ENCODE data around the gene ALDH4A1.

The ALDH4A1 gene

DNA sequence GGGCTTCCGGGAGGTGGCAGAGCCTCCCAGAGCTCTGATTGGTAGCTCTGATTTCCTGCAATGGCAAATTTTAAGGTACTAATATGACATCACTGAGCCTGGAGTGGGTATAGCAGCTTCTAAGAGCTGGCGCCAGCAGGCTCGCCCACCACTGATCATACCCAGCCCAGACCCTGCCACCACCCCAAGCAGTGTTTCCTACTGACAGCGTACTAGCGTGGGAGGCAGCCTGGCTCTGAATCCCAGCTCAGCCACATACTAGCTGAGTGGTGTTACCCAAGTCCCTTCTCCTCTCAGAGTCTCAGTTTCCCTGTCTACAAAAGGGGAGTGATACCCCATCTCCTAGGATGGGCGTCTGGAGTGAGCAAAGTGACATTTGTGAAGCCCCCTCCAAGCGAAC is 13.0 kb upstream of the ALDH4A1 start:
- H4K20me1 ChIP-seq (ENCODE audit: insufficient read depth, low read length) = no peaks in the 10 kb centered on the region
- no peak for DNase-seq
- no peaks in the 10 kb centered on the region for H3K9me3 ChIP-seq (ENCODE audit: insufficient read depth, low read length, severe bottlenecking)
- peaks cover 5% of the 10 kb centered on the region; the same call in 1 of the 2 replicates for H3K36me3 ChIP-seq (ENCODE audit: insufficient read depth, low read length)
- TF ChIP-seq, protein P1, sequence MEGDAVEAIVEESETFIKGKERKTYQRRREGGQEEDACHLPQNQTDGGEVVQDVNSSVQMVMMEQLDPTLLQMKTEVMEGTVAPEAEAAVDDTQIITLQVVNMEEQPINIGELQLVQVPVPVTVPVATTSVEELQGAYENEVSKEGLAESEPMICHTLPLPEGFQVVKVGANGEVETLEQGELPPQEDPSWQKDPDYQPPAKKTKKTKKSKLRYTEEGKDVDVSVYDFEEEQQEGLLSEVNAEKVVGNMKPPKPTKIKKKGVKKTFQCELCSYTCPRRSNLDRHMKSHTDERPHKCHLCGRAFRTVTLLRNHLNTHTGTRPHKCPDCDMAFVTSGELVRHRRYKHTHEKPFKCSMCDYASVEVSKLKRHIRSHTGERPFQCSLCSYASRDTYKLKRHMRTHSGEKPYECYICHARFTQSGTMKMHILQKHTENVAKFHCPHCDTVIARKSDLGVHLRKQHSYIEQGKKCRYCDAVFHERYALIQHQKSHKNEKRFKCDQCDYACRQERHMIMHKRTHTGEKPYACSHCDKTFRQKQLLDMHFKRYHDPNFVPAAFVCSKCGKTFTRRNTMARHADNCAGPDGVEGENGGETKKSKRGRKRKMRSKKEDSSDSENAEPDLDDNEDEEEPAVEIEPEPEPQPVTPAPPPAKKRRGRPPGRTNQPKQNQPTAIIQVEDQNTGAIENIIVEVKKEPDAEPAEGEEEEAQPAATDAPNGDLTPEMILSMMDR (IDR thresholded peaks at IDR 0.05; ENCODE audit: borderline replicate concordance, extremely low read depth, low read length, poor library complexity, severe bottlenecking) = no peak
- no peak for TF ChIP-seq EZH2 (IDR thresholded peaks at IDR 0.05; ENCODE audit: borderline replicate concordance, low read depth, low read length, severe bottlenecking)
- no peaks in the 10 kb centered on the region for H3K27me3 ChIP-seq (ENCODE audit: insufficient read depth, low read length, poor library complexity)
- H3K4me2 ChIP-seq (ENCODE audit: insufficient read depth, low read length) = no peak overlapping the region
- H2AFZ ChIP-seq (ENCODE audit: low read depth, low read length) = no peak overlapping the region
- ATAC-seq (ENCODE audit: insufficient read depth, low read depth) = no peak
- H3K4me1 ChIP-seq (ENCODE audit: insufficient read depth, low read length) = no peaks in the 10 kb centered on the region
- no peak overlapping the region for H3K4me3 ChIP-seq (ENCODE audit: low read depth in 1 of 2, low read length in 2 of 2)
- no peaks in the 10 kb centered on the region for H3K79me2 ChIP-seq (ENCODE audit: insufficient read depth, low read length)
- H3K9ac ChIP-seq (ENCODE audit: low read depth, low read length) = no peak overlapping the region
- H3K27ac ChIP-seq (ENCODE audit: low read length) = no peak overlapping the region

GRCh38 chr1:18913065-18913835 is 10.9 kb upstream of the ALDH4A1 start:
- H3K27ac ChIP-seq (ENCODE audit: low read length) = no peak overlapping the region
- no peaks in the 10 kb centered on the region for H3K79me2 ChIP-seq (ENCODE audit: insufficient read depth, low read length)
- no peak overlapping the region for H3K4me2 ChIP-seq (ENCODE audit: insufficient read depth, low read length)
- peaks cover 5% of the 10 kb centered on the region; the same call in 1 of the 2 replicates for H3K36me3 ChIP-seq (ENCODE audit: insufficient read depth, low read length)
- H4K20me1 ChIP-seq (ENCODE audit: insufficient read depth, low read length) = no peaks in the 10 kb centered on the region
- no peaks in the 10 kb centered on the region for H3K9me3 ChIP-seq (ENCODE audit: insufficient read depth, low read length, severe bottlenecking)
- no peak overlapping the region for H2AFZ ChIP-seq (ENCODE audit: low read depth, low read length)
- peak; percentile 88 for ATAC-seq (ENCODE audit: insufficient read depth, low read depth)
- DNase-seq = peak; percentile 67
- H3K4me1 ChIP-seq (ENCODE audit: insufficient read depth, low read length) = no peaks in the 10 kb centered on the region
- no peak overlapping the region for H3K4me3 ChIP-seq (ENCODE audit: low read depth in 1 of 2, low read length in 2 of 2)
- no peaks in the 10 kb centered on the region for H3K27me3 ChIP-seq (ENCODE audit: insufficient read depth, low read length, poor library complexity)
- TF ChIP-seq EZH2 (IDR thresholded peaks at IDR 0.05; ENCODE audit: borderline replicate concordance, low read depth, low read length, severe bottlenecking) = no peak
- TF ChIP-seq, protein P1 (IDR thresholded peaks at IDR 0.05; ENCODE audit: borderline replicate concordance, extremely low read depth, low read length, poor library complexity, severe bottlenecking) = peak; percentile 87
- no peak overlapping the region for H3K9ac ChIP-seq (ENCODE audit: low read depth, low read length)

DNA sequence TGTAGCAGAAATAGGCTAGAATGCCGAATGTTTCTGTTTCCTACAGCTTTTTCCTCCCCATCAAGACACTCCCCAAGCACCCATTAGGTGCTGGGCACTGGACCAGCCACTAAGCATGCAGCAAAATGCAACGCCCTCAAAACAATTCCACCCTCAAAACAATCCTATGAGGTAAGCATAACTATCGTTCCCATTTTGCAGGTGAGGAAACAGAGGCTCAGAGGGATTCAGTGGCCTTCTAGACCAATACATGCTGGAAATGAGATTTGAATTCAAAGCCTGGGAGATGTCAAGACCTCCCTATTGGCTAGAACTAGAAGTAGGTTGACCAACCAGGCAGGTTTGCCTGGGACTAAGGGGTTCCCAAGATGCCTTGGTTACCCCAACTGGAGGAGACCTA is 10.2 kb upstream of the ALDH4A1 start:
- DNase-seq = no peak
- ATAC-seq (ENCODE audit: insufficient read depth, low read depth) = no peak
- H3K4me3 ChIP-seq (ENCODE audit: low read depth in 1 of 2, low read length in 2 of 2) = no peak overlapping the region
- no peaks in the 10 kb centered on the region for H4K20me1 ChIP-seq (ENCODE audit: insufficient read depth, low read length)
- TF ChIP-seq, protein P1 (IDR thresholded peaks at IDR 0.05; ENCODE audit: borderline replicate concordance, extremely low read depth, low read length, poor library complexity, severe bottlenecking) = no peak
- TF ChIP-seq EZH2 (IDR thresholded peaks at IDR 0.05; ENCODE audit: borderline replicate concordance, low read depth, low read length, severe bottlenecking) = no peak
- H2AFZ ChIP-seq (ENCODE audit: low read depth, low read length) = no peak overlapping the region
- H3K9me3 ChIP-seq (ENCODE audit: insufficient read depth, low read length, severe bottlenecking) = no peaks in the 10 kb centered on the region
- H3K9ac ChIP-seq (ENCODE audit: low read depth, low read length) = no peak overlapping the region
- no peaks in the 10 kb centered on the region for H3K79me2 ChIP-seq (ENCODE audit: insufficient read depth, low read length)
- H3K27me3 ChIP-seq (ENCODE audit: insufficient read depth, low read length, poor library complexity) = no peaks in the 10 kb centered on the region
- peaks cover 5% of the 10 kb centered on the region; the same call in 1 of the 2 replicates for H3K36me3 ChIP-seq (ENCODE audit: insufficient read depth, low read length)
- no peak overlapping the region for H3K27ac ChIP-seq (ENCODE audit: low read length)
- no peaks in the 10 kb centered on the region for H3K4me1 ChIP-seq (ENCODE audit: insufficient read depth, low read length)
- no peak overlapping the region for H3K4me2 ChIP-seq (ENCODE audit: insufficient read depth, low read length)
